Vagina (tissue), 2 donors: ENCODE data around the gene VAT1.
"Not testable (repeated sequence)": the region's sequence is repeated elsewhere in the genome, so short reads cannot be mapped to it uniquely, and the experiment has no call there.

Experiments used
- POLR2A ChIP-seq, 2 donors: fragments of 450-650 bp; IDR thresholded peaks; one replicate each; pipeline ENCODE4 v1.6.1; 2017; ENCODE audit warnings: antibody characterized with exemption in 2 of 2, mild to moderate bottlenecking in 2 of 2, moderate library complexity in 2 of 2
- POLR2AphosphoS5 ChIP-seq, 2 donors: sonication (generic); formaldehyde crosslinking; IDR thresholded peaks; one replicate each; pipeline ENCODE4 v1.9.0; 2017; ENCODE audit warnings: antibody characterized with exemption in 2 of 2, mild to moderate bottlenecking in 2 of 2, low read depth in 1 of 2; ENCODE audit not compliant: insufficient read depth in 1 of 2
- TF ChIP-seq, protein P1 (sequence below), 3 experiments: fragments of 450-650 bp in 2 of 3; fragments of 200-600 bp in 1 of 3; sonication (generic) in 1 of 3; IDR thresholded peaks; one replicate each; pipeline ENCODE4 v1.5.1; 2017 to 2019; ENCODE audit warnings: antibody characterized with exemption in 3 of 3, mild to moderate bottlenecking in 2 of 3, moderate library complexity in 2 of 3

DNA sequence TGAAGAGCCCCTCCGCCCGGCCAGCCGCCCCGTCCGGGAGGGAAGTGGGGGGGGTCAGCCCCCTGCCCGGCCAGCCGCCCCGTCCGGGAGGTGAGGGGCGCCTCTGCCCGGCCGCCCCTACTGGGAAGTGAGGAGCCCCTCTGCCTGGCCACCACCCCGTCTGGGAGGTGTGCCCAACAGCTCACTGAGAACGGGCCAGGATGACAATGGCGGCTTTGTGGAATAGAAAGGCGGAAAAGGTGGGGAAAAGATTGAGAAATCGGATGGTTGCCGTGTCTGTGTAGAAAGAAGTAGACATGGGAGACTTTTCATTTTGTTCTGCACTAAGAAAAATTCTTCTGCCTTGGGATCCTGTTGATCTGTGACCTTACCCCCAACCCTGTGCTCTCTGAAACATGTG is 48.9 kb downstream of the VAT1 start:
- TF ChIP-seq, protein P1, sequence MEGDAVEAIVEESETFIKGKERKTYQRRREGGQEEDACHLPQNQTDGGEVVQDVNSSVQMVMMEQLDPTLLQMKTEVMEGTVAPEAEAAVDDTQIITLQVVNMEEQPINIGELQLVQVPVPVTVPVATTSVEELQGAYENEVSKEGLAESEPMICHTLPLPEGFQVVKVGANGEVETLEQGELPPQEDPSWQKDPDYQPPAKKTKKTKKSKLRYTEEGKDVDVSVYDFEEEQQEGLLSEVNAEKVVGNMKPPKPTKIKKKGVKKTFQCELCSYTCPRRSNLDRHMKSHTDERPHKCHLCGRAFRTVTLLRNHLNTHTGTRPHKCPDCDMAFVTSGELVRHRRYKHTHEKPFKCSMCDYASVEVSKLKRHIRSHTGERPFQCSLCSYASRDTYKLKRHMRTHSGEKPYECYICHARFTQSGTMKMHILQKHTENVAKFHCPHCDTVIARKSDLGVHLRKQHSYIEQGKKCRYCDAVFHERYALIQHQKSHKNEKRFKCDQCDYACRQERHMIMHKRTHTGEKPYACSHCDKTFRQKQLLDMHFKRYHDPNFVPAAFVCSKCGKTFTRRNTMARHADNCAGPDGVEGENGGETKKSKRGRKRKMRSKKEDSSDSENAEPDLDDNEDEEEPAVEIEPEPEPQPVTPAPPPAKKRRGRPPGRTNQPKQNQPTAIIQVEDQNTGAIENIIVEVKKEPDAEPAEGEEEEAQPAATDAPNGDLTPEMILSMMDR (IDR thresholded peaks at IDR 0.05), result not testable (repeated sequence)
- TF ChIP-seq POLR2A (IDR thresholded peaks at IDR 0.05); POLR2AphosphoS5 (IDR thresholded peaks at IDR 0.05; ENCODE audit: insufficient read depth in 1 of 2, low read depth in 1 of 2): not testable (repeated sequence)
